K562 (cell line): ENCODE data around the gene CDAN1. TPM values are rescaled to one million over a fixed set of nuclear protein-coding genes. Genes with fewer than 3 reads are reported as not detected.
A peak's percentile ranks its signal among the peaks of the same experiment; 100 is the strongest.

Experiments
- ATAC-seq: fragments of 200-7000 bp; cut with Tn5 transposase; 3 replicates; pipeline ENCODE4 v1.9.1; 2020; ENCODE audit warnings: moderate library complexity
- BruUV-seq: library from RNA; stranded (reverse); fragments of 400-500 nt; replicated peaks from 2 replicates; lab custom pipeline; 2021; lab: Mats Ljungman, UMichigan
- CTCF ChIA-PET: fragments of 300-600 bp; formaldehyde crosslinking; extraction: SDS; loops from one replicate; lab custom pipeline; 2021; ENCODE audit warnings: low intra/inter-chr PET ratio; lab: Yijun Ruan, JAX
- POLR2A ChIA-PET: fragments of 300-600, 350-650 bp; sonication (Branson Sonifier 250); formaldehyde crosslinking; extraction: SDS; loops from one replicate; lab custom pipeline; 2021; ENCODE audit warnings: antibody characterized with exemption, inconsistent platforms; lab: Yijun Ruan, JAX
- DNase-seq, 4 experiments: peaks; one replicate each; pipeline versions ENCODE4 v3.0.0 to v3.0.0-alpha.2; 2011 to 2018; ENCODE audit warnings: low spot score in 3 of 4, mixed read lengths in 3 of 4; ENCODE audit errors: extremely low read depth in 1 of 4
- FAIRE-seq: peaks from 2 replicates; lab custom pipeline; 2011; peaks lifted over from hg19 to GRCh38; lab: Jason Lieb, UNC
- H2AFZ ChIP-seq: 2 replicates; pipeline ENCODE4 v1.6.0; 2011; ENCODE audit warnings: low read depth, low read length, control low read depth, inconsistent platforms
- H3K27ac ChIP-seq: fragments of 200-600 bp; 3 replicates; pipeline ENCODE4 v1.8.0; 2011; ENCODE audit warnings: low read depth, mild to moderate bottlenecking, control low read depth, inconsistent platforms, low read length, moderate library complexity, mixed read lengths; ENCODE audit errors: extremely low read depth
- H3K27me3 ChIP-seq, 2 experiments: fragments of 300-600 bp in 1 of 2; 2 replicates in 1 of 2; 3 replicates in 1 of 2; pipeline versions ENCODE4 v1.6.0 to v1.8.0; 2011; ENCODE audit warnings: inconsistent platforms in 2 of 2, low read length in 2 of 2, mild to moderate bottlenecking in 1 of 2, mixed read lengths in 1 of 2, moderate library complexity in 1 of 2; ENCODE audit not compliant: control insufficient read depth in 2 of 2, insufficient read depth in 2 of 2
- H3K36me3 ChIP-seq: fragments of 300-600 bp; 3 replicates; pipeline ENCODE4 v1.8.0; 2011; ENCODE audit warnings: mild to moderate bottlenecking, low read length, inconsistent platforms; ENCODE audit not compliant: control insufficient read depth, insufficient read depth
- H3K4me1 ChIP-seq, 2 experiments: fragments of 200-600 bp in 1 of 2; replicated peaks in 1 of 2; 2 replicates in 1 of 2; 3 replicates in 1 of 2; pipeline versions ENCODE4 v1.5.1 to v1.8.0; 2011; ENCODE audit warnings: inconsistent platforms in 2 of 2, low read length in 2 of 2, mild to moderate bottlenecking in 1 of 2, mixed read lengths in 1 of 2, moderate library complexity in 1 of 2; ENCODE audit not compliant: control insufficient read depth in 2 of 2, insufficient read depth in 2 of 2
- H3K4me2 ChIP-seq: 2 replicates; pipeline ENCODE4 v1.6.1; 2011; ENCODE audit warnings: low read length, control low read depth, inconsistent platforms, mixed read lengths; ENCODE audit not compliant: insufficient read depth
- H3K4me3 ChIP-seq: fragments of 200-600 bp; sonication (generic), shearing (Covaris generic); 2 replicates; pipeline ENCODE4 v1.5.1; 2016; ENCODE audit warnings: control low read depth, inconsistent platforms
- H3K79me2 ChIP-seq: fragments of 200-600 bp; 3 replicates; pipeline ENCODE4 v1.8.0; 2011; ENCODE audit warnings: low read length, inconsistent platforms; ENCODE audit not compliant: control insufficient read depth, insufficient read depth
- H3K9ac ChIP-seq, 2 experiments: 2 replicates each; pipeline versions ENCODE4 v1.6.0 to v1.6.1; 2011; ENCODE audit warnings: low read depth in 2 of 2, low read length in 2 of 2, control low read depth in 1 of 2, inconsistent platforms in 1 of 2, mild to moderate bottlenecking in 1 of 2, mixed read lengths in 1 of 2; ENCODE audit not compliant: insufficient read depth in 1 of 2
- H3K9me1 ChIP-seq: one replicate; pipeline ENCODE4 v1.6.0; 2011; ENCODE audit warnings: inconsistent platforms, mild to moderate bottlenecking, low read length, moderate library complexity; ENCODE audit not compliant: control insufficient read depth, insufficient read depth
- H3K9me3 ChIP-seq: replicated peaks from 2 replicates; pipeline ENCODE4 v1.5.1; 2011; ENCODE audit warnings: low read depth, low read length, inconsistent platforms; ENCODE audit not compliant: control insufficient read depth, insufficient read depth
- H4K20me1 ChIP-seq: replicated peaks from 2 replicates; pipeline ENCODE4 v1.6.1; 2011; ENCODE audit warnings: low read length, inconsistent platforms, mixed read lengths; ENCODE audit not compliant: control insufficient read depth, insufficient read depth
- BDP1 ChIP-seq: IDR thresholded peaks from 3 replicates; pipeline ENCODE4 v1.6.1; 2011; ENCODE audit not compliant: insufficient read length, insufficient read depth
- CC2D1A ChIP-seq: fragments of 450-650 bp; IDR thresholded peaks from 2 replicates; pipeline ENCODE4 v1.6.1; 2017; ENCODE audit warnings: mild to moderate bottlenecking
- CEBPZ ChIP-seq: fragments of 150-350 bp; IDR thresholded peaks from 2 replicates; pipeline ENCODE4 v1.6.1; 2014; ENCODE audit warnings: low read depth, mild to moderate bottlenecking, low read length, borderline replicate concordance
- ESRRA ChIP-seq: fragments of 450-650 bp; IDR thresholded peaks from 2 replicates; pipeline ENCODE4 v1.6.1; 2014; ENCODE audit warnings: low read depth, mild to moderate bottlenecking, moderate library complexity, borderline replicate concordance
- GATAD2B ChIP-seq: fragments of 450-650 bp; IDR thresholded peaks from 2 replicates; pipeline ENCODE4 v1.6.1; 2017; ENCODE audit warnings: mild to moderate bottlenecking, borderline replicate concordance
- PHF20 ChIP-seq: fragments of 450-650 bp; IDR thresholded peaks from 2 replicates; pipeline ENCODE4 v1.6.1; 2018; ENCODE audit not compliant: partially characterized antibody
- RB1 ChIP-seq: fragments of 450-650 bp; IDR thresholded peaks from 2 replicates; pipeline ENCODE4 v1.6.1; 2017; ENCODE audit warnings: low read depth, mild to moderate bottlenecking
- REST ChIP-seq, 2 experiments: fragments of 450-650 bp; formaldehyde crosslinking in 1 of 2; IDR thresholded peaks; 2 replicates each; pipeline versions ENCODE4 v1.4.0 to v1.6.1; 2014 to 2020; ENCODE audit warnings: mild to moderate bottlenecking in 2 of 2, borderline replicate concordance in 1 of 2, low read depth in 1 of 2
- SMC3 ChIP-seq: conservative IDR thresholded peaks from 2 replicates; pipeline ENCODE4 v1.6.1; 2011; ENCODE audit warnings: low read depth, low read length, improper control_type of control experiment; ENCODE audit not compliant: insufficient read depth
- STAG1 ChIP-seq: sonication (generic); formaldehyde crosslinking; IDR thresholded peaks from 2 replicates; pipeline ENCODE4 v1.5.0; 2020; ENCODE audit warnings: missing genetic modification reagents, borderline replicate concordance
- ZNF41 ChIP-seq: fragments of 250-450 bp; sonication (Bioruptor Pico); conservative IDR thresholded peaks from 2 replicates; pipeline ENCODE4 v1.4.0; 2020; ENCODE audit warnings: mild to moderate bottlenecking
- WGBS: fragments of 100-300 bp; shearing (Covaris generic); methylation state at CpG from one replicate; pipeline ENCODE4 v1.1.6; 2016; ENCODE audit warnings: low coverage, mixed read lengths; ENCODE audit not compliant: insufficient coverage; ENCODE audit errors: missing lambda C conversion rate; 5-methylcytosine and 5-hydroxymethylcytosine counted together
- in situ Hi-C: fragments of 300-500 bp; cut with MboI; formaldehyde crosslinking; loops from 4 replicates; pipeline ENCODE4 v1.15.0; 2018; ENCODE audit warnings: inconsistent platforms, mixed read lengths
- intact Hi-C: fragments of 100-400 bp; cut with micrococcal nuclease; formaldehyde crosslinking; loops from 2 replicates; pipeline ENCODE4 v1.14.2; 2022
- polyA plus RNA-seq, 8 experiments: library from polyadenylated mRNA; depleted of rRNA in 4 of 8; stranded (reverse) in 5 of 8; unstranded in 3 of 8; fragments of >200 nt; fragmentation: Nextera tagmentation in 2 of 8; fragmentation: Illumina TruSeq in 1 of 8; extraction: Ambion mirVana in 2 of 8; extraction: Trizol in 1 of 8; gene quantifications; 2 replicates each; pipeline versions ENCODE4 v1.2.1 to v1.2.3, GENCODE V29; 2011 to 2014; ENCODE audit warnings: inconsistent platforms in 1 of 8, missing spikeins in 1 of 8
- total RNA-seq, 7 experiments: library from RNA; depleted of rRNA in 6 of 7; stranded (reverse); fragments of >200 nt in 6 of 7; fragmentation: Illumina TruSeq in 2 of 7; extraction: Trizol in 2 of 7; gene quantifications; 2 replicates each; pipeline versions ENCODE4 v1.2.1 to v1.2.3, GENCODE V29; 2011 to 2021; ENCODE audit warnings: low replicate concordance in 1 of 7

The CDAN1 gene
- total and polyA plus RNA-seq, 9 of the 15 experiments (the other 6 are each of a cell fraction or from before 2014, with no cell fraction given): 1.6 to 34.4 (median 13.8) TPM

- Histone ChIP-seq H3K4me2 (no peak overlapping the region), H3K36me3 (no peaks in the 10 kb centered on the region), H4K20me1 (no peaks in the 10 kb centered on the region), H2AFZ (peak overlapping the region; percentile 52), H3K27me3 (no peaks in the 10 kb centered on the region), H3K9me3 (no peaks in the 10 kb centered on the region), H3K79me2 (no peaks in the 10 kb centered on the region), H3K9ac (no peak overlapping the region), H3K4me3 (no peak overlapping the region), H3K4me1 (no peaks in the 10 kb centered on the region), H3K9me1 (no peaks in the 10 kb centered on the region), H3K27ac (no peak overlapping the region)
- intact Hi-C loops (loop anchor here (1.0 to 10.0 kb wide), 4 partner anchors 222 to 580 kb away; partner anchors contain the start of gene CCNDBP1), in situ Hi-C loops (no loop called here)
- DNase-seq (peak; percentile 69 to 82 (median 76)), ATAC-seq (peak; percentile 100), FAIRE-seq (peak; percentile 95)
- POLR2A ChIA-PET: interaction anchor here (1.1 kb wide), 1 partner anchor 12 kb away, joined by 3 read pairs; no protein-coding TSS in a partner anchor
- CTCF ChIA-PET: interaction anchor here (0.5 to 1.6 kb wide), 6 partner anchors 21 to 565 kb away, joined by 3 to 9 read pairs (median 4); no protein-coding TSS in a partner anchor
- BruUV-seq: no TSS peak
- WGBS: 31% methylated on average over 4 of the region's 4 CpGs
- TF ChIP-seq REST (IDR thresholded peaks at IDR 0.05; ENCODE audit: borderline replicate concordance) (peak; percentile 77), REST (CRISPR knock-in tag; IDR thresholded peaks at IDR 0.05; ENCODE audit: low read depth) (no peak), CC2D1A (peak; percentile 68; the same call in 1 of the 2 replicates), ESRRA (peak; percentile 35; the same call in 1 of the 2 replicates), SMC3 (peak; percentile 89), CEBPZ (0 out of 2 replicates have a peak, but pooled peaks have one; percentile 12), BDP1 (no peak), STAG1 (CRISPR knock-in tag) (peak; percentile 71; the same call in 1 of the 2 replicates), ZNF41 (no peak), GATAD2B (no peak), RB1 (0 out of 2 replicates have a peak, but pooled peaks have one; percentile 10), PHF20 (no peak)
Measured at GRCh38 chr15:42704492-42704926, 32.4 kb downstream of the CDAN1 start.
